Raji (cell line): Measurements from ENCODE around the gene CPNE2.

ENCODE experiments used
- POLR2A ChIP-seq: IDR thresholded peaks from 2 replicates; pipeline ENCODE4 v1.6.1; 2011; ENCODE audit warnings: low read depth, low read length, control low read depth; ENCODE audit not compliant: insufficient read depth

The CPNE2 gene

DNA sequence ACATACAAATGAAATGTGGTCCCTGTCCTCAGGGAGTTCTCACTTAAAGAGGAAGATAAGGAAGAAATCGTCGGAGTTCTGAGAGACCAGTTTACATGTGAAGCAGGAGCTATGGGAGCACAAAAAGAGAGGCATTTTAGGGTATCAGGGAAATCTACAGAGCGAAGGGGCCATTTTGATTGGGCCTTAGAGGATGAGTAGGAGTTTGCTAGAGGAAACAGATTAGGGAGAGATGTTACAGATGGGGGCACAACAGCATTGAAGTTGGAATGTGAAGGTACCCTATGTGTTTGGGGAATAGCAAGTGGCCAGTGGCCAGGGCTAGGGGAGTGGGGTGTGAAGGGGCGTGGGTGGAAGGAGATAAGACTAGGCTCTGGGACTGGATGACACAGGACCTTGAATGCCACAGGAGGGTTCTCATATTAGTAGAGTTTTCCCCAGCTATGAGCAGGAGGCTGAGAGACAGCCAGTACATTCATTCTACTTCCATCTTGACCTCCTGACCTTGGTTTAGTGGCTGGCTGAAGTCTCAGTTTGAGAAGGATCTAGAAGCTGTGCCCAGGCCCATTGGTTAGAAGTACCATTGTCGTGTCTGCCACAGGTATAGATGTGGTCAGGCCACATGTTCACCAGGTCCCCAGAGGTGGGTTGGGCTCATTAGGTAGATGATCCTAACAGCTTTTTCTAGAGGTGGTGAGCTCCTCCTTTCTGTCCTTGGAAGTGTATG is 34.8 kb downstream of the CPNE2 start:
- TF ChIP-seq POLR2A: no peak

GRCh38 chr16:57127836-57128235 is 35.5 kb downstream of the CPNE2 start:
- TF ChIP-seq POLR2A: no peak

DNA sequence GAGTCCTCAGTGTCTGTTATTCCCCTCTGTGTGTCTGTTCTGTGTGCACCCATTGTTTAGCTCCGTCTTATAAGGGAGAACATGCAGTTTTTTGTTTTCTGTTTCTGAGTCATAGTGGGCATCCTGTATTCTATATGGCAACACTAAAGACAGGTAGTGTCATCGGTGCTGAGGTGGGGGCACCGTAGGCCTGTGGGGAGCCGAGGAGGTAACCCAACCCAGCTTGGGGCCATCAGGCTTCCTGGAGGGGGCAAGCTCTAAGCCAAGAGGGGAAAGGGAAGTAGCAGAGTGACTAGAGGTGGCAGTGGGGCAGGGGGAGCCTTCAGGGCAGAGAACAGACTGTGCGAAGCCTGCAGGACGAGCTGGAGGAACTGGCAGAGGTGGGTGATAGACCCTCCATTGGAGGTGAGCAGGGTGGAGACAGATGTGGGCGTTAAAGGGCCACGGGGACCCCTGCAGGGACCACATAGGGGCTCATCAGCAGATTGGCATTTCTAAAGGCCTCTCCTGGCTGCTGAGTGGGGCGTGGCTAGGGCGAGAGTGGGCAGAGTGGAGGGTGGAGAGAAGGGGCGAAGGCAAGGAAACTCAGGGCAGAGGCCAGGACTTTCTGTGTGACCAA is 36.5 kb downstream of the CPNE2 start:
- TF ChIP-seq POLR2A: no peak

GRCh38 chr16:57130950-57131321 is 38.6 kb downstream of the CPNE2 start:
- no peak for TF ChIP-seq POLR2A

DNA sequence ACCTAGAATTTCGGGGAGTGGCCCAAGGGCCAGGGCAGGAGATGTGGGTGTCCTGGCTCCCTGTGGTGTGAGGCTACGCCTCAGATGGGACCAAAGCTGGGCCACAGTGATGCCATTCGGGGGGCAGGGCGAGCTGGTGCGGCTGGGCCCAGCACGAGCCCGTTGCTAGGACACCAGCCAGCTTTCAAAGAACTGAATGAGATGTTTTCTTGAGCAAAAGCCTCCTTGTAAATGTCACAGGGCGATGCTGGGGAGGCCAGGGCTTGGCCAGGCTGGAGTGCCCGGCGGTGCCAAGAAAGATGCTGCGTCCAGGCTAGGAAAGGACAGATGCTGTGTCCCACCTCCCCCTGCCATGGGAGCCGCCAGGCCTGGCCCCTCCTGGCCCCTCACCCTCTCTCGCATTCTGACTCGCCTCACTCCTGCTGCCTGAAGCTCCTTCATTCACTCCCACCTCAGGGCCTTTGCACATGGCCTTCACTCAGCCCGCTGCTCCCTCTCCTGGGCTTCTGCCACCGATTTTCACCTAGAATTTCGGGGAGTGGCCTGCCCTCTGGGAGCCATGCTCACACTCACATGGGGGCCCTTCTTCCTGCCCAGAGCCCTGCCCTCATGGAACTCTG is 39.1 kb downstream of the CPNE2 start:
- TF ChIP-seq POLR2A: no peak

- TF ChIP-seq POLR2A: no peak
These were observed 40.1 kb downstream of the CPNE2 start for GRCh38 chr16:57132470-57132869.

- no peak for TF ChIP-seq POLR2A
These were observed 40.6 kb downstream of the CPNE2 start for GRCh38 chr16:57133031-57133430.

DNA sequence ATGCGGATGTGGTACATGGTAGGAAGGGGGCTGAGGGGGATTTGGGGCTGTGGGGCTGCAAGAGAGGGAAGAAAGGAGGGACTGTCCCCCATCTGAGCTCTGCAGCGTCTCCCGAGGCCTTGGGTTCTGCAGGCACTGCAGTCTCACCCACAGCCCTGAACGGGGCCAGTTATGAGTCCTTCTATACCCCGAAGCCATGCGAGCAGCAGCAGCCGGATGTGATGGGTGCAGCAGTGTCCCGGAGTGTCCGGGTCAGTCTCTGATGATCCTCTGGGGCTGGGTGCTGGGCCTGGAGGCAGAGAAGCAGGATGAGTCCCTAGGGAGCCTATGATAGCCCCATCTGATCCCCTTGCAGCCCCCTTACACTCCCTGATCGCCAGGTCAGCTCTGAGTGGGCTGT is 41.5 kb downstream of the CPNE2 start:
- TF ChIP-seq POLR2A: no peak

GRCh38 chr16:57134982-57135381 is 42.6 kb downstream of the CPNE2 start:
- no peak for TF ChIP-seq POLR2A

DNA sequence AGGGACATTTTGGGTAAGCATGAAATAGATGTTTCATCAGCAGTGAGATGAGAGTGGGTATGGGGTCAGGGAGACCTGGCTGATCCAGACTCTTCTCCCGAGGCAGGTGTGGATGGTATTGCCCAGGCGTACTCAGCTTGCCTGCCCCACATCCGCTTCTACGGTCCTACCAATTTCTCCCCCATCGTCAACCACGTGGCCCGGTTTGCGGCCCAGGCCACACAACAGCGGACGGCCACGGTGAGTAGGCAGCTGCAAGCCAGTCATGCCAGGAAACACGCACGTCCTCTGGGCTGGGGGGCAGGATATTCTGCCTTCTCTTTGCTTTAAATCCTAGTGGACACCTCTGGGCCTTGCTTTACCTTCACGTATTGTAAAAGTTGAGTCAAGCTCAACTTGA is 44.7 kb downstream of the CPNE2 start:
- TF ChIP-seq POLR2A: no peak

DNA sequence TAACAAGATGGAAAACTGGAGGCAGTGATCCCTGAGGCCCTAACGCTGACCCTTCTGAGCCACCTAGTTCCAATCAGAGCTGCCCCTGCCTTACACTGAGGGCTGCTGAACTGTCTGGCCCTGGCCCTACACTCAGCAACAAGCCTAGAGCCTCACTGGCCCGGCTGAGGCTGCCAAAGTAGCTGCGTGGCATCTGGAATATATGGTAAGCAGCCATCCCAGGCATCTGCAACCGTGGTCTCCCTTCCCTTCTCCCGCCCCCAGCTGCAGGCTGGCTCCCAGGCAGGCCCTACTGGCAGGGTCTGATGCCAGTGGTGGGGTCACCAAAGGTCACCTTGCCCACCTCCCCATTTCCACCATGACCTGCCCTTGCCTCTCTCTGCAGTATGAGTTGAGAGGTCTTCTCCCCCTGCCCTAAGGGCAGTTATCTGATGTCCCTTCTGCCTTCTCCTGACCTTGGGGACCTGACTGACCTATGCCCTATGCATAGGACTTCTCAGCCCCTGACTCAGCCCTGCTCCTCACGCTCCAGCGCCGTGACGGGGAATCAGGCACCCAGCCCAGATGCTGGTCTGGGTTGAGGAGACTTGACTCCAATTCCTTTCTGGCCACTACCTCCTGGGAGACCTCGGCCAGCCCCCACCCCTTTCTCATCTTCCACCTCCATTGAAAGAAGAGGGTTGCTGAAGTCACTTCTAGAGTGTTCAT is 45.3 kb downstream of the CPNE2 start:
- TF ChIP-seq POLR2A: no peak

DNA sequence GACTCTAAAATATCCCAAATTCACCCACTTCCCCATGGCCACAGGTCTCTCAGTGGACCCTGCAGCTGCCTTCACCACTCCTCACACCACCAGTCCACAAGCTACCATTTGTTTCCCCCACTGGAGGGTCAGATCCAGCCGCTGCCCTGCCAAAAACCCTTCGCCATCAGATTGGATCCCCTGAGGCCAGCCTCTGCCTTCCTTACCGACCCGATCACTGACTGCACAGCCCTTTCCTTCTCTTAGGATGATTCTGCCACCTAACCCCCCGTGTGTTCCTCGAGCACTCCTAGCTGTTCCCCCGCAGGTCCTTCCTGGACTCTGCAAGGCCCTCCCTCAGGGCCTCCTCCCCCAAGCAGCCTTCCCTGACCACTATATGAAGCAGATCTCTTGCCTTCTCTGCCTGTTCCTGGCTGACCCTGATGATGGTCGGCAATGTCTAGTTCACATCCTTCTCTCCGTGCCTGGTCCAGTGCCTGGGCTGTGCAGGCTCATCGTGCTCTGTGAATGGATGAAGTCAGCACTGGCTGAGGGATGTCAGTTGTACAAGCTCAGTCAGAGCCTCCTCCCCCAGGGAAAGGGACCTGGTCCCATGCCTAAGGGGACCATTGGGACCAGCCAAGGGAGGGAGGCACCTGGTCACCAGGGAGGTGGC is 46.0 kb downstream of the CPNE2 start:
- TF ChIP-seq POLR2A: no peak

DNA sequence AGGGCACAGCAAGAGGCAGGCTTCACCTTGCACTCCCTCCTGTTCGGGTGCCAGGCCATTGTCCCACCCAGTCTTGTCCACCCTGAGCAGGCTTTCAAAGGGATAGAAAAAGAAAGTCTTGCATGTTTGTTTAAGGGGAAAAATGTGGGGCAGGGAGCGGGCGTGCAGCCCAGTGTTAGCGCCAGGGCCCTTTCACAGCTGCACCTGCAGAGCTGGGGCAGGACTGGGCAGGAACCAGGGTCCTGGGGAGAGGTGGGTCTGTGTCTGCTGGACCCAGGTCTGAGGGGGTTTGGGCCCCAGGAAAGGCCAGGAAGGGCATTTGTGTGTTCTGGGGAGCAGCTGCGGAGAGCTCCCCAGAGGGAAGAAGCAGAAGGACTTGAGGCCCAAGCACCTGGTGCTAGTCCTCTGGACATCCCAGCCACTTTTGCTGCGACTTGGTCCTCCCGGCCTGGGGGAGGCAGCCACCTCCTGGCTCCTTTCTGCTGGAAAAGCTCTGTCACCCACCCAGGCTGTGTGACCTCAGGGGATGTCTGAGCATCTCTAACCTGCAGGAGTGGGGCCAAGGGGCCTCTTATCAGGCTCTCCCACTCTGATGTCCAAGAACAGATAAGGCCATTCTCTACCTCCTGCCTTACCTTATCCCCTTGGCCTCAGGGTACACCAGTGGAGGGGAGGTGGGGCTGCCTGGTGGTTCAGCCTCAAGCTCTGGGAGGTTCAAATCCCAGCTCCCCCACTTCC is 48.7 kb downstream of the CPNE2 start:
- no peak for TF ChIP-seq POLR2A

DNA sequence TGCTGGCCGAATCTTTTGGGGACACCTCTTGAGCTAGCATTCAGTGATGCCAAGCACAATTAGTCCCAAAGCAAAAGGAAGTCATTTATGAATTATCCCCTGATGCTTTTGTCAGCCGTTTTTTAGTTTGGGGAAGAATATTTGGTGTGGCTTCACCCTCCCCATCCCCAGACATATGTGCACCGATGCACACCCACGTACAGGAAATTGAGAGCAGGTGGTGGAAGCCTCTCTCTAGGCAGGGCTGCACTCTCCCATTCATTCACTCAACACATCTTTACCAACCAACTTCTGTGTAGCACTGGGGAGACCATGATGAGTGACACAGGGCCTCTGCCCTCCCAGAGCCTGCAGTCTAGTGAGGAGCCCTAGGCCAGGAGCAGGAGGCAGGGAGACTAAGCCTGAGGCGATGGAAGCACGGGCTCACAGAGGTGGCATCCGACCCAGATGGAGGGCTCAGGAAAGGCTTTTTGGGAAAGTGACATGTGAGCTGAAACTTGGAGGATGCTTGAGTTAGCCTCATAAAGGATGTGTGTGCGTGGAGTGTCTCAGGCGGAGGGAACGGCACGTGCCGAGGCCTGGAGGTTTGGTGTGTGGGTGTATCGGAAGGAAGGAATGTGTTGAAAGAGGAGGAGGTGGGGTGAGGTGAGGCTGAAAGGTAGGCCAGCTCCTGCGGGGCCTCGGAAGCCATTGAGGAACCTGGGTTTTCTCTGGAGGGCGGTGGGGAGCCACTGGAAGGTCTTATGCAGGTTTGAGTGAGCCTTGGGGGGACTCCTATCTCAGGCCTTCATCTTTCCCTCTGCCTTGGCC is 49.6 kb downstream of the CPNE2 start:
- TF ChIP-seq POLR2A: no peak
